SH-SY5Y (cell line): ENCODE measurements around the gene OSGIN1.

Experiments
- GATA2 ChIP-seq: IDR thresholded peaks from 2 replicates; pipeline ENCODE4 v1.6.1; 2011; ENCODE audit warnings: mild to moderate bottlenecking, low read depth, low read length
- GATA3 ChIP-seq: IDR thresholded peaks from 2 replicates; pipeline ENCODE4 v1.6.1; 2011; ENCODE audit warnings: low read depth, mild to moderate bottlenecking, low read length, moderate library complexity

DNA sequence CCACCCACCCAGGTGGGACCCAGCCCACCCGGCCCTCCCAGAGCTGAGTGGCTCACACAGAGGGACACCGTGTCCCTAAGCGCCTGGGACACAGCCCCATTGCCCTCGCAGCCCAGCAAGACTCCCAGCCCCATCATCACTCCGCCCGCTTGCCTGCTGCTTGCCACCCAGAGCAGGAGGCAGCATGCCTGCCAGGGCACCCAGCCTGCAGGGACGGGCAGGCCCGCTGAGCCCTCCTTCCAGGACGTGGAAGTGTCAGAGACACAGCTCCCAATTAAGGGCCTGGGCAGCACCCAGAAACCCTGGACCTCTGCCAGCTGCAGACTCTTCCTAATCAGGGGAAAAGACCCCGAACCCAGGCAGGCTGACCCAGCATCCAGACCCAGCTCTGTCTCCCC is 17.2 kb upstream of the OSGIN1 start:
- TF ChIP-seq GATA3, result no peak
- TF ChIP-seq GATA2, result no peak
